Stimulated activated CD8-positive, alpha-beta memory T cell treated with anti-CD3 and anti-CD28 coated beads, Interleukin-15, amount 100 ng/mL, for 4 hours (primary cell): ENCODE results near the gene AGPAT2.

Source experiments
- DNase-seq, 2 donors: peaks; one replicate each; pipeline ENCODE4 v3.0.0-alpha.2; 2020; ENCODE audit warnings: low read depth in 2 of 2

AGPAT2 gene

GRCh38 chr9:136700959-136701667, 13.9 kb upstream of the AGPAT2 start:
- peak; percentile 16 to 30 for DNase-seq

DNA sequence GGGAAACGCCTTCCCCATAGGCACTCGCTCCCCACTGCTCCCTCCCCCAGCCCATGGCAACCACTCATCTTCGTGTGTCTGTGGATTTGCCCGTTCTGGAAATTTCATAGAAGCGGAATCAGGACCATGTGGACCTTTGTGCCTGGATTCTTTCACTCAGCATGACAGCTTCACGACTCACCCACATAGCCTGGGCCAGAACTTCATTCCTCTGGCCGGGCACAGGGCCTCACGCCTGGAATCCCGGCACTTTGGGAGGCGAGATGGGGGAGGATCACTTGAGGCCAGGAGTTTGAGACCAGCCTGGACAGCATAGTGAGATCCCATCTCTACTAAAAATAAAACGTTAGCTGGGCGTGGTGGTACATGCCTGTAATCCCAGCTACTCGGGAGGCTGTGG, 13.0 kb upstream of the AGPAT2 start:
- no peak for DNase-seq

DNA sequence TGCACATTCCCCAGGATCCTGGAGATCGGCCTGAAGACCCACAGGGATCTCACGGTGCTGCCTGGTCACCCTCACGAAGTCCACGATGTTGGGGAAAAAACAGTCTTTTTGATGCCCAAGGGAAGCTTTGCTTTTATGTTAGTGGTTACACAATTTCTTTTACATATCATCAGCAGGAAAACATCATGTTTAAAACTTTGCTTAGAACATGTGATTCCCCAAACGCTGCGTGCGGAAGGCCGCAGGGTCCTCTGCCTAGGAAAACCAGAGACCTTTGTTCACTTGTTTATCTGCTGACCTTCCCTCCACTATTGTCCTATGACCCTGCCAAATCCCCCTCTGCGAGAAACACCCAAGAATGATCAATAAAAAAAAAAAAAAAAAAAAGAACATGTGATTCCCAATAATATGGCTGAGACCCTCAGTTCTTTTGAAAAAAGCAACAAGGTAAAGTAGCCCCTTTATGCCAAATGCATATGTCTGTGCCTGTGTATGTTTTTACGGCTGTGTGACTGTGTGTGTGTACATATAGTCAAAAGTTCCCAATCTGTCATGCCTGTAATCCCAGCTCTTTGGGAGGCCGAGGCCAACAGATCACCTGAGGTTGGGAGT, 11.5 kb upstream of the AGPAT2 start:
- DNase-seq: no peak

DNA sequence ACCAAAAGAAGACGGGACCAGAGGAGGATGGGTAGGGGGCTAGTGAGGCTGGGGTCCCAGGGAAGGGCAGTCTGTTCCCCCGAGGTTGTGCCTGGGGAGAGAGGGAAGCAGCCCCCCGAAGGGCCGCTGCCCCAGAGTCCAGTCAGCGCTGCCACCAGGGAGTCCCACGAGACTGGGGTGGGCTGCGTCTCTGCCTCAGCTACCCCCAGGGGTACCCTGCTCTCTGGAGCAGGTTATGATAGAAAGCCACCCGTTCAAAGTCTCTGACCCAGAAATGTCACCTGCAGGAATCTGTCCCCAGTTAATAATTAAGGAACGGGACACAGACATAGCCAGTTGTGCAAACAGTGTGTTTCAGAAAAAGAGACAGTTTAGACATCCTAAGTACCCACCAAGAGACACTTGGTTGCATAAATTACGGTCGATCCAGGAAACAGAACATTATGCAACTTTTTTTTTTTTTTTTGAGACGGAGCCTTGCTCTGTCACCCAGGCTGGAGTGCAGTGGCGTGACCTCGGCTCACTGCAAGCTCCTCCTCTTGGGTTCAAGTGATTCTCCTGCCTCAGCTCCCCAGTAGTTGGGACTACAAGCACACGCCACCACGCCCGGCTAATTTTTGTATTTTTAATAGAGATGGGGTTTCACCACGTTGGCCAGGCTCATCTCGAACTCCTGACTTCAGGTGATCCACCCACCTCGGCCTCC, 10.7 kb upstream of the AGPAT2 start:
- no peak for DNase-seq

GRCh38 chr9:136697146-136697820, 10.0 kb upstream of the AGPAT2 start:
- no peak for DNase-seq

GRCh38 chr9:136696502-136696901, 9.2 kb upstream of the AGPAT2 start:
- no peak for DNase-seq

DNA sequence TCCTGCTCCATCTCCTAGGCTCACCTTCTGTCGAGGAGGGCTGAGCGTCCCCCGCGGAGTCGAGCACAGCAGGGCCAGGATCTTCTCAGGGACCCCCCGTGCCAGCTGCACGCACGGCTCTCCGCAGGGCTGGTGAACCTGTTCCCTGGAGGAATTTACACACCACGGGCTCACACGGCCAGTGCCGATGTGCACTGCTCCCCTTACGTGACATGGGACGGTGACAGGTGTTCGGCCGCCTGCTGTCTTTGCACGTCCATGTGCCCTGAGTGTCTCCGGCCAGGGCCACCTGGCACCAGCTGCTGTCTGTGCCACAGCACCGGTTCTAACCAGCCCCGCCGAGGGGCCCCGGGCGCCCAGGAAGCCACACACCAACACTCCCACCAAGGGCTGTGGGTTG, 8.7 kb upstream of the AGPAT2 start:
- no peak for DNase-seq

GRCh38 chr9:136695435-136695895, 8.2 kb upstream of the AGPAT2 start:
- no peak for DNase-seq

DNA sequence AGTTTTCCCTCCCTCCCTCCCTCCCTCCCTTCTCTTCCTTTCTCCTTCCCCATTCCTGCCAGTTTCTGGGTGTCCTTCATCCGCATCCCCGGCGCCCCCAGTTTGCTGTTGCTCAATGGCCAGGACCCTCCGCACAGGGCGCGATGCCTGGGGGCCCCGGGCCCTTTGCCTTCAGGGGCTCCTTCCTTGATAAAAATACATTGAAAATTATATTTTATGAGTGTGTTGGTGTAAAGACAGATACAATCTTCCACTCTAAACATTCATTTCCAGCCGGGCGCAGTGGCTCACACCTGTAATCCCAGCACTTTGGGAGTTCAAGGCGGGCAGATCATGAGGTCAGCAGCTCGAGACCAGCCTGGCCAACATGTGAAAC, 7.6 kb upstream of the AGPAT2 start:
- no peak for DNase-seq

DNA sequence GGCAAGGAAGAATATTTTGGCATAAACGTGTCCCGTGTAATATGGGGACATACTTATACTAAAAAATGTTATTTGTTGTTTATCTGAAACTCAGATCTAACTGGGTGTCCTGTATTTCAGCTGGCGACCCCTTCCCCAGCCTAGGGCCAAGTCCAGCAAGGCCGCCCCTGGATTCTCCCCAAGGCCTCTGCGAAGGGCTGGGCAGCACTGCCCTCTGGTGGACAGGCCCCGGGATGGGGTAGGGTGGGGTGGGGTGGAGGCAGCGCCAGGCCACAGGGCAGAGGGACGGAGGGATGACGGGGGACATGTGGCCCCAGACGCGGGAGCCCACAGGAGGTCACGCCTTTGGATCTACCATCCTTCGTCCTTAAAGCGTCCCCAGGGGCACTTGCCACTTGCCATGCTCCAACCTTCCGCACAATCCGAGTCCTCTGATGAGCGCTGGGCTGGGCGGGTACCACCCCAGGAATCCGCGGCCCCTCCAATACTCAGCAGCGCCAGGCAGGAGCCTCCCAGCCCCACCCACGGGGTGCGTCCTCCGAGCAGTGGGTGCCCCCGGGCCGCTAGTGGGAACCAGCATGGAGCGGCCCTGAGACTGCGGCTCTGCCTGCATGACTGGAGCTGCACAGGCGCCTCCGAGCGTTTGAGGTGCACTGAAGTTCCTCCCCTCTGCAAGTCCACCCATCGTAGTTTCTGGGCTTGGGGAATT, 7.1 kb upstream of the AGPAT2 start:
- DNase-seq: no peak

- no peak for DNase-seq
Measured at GRCh38 chr9:136693490-136694162, 6.4 kb upstream of the AGPAT2 start.

- DNase-seq: no peak
Measured at GRCh38 chr9:136693135-136693489, 5.9 kb upstream of the AGPAT2 start.

GRCh38 chr9:136692185-136693134, 5.2 kb upstream of the AGPAT2 start:
- DNase-seq: no peak

- no peak for DNase-seq
Measured at GRCh38 chr9:136691316-136692184, 4.3 kb upstream of the AGPAT2 start.

GRCh38 chr9:136690806-136691261, 3.6 kb upstream of the AGPAT2 start:
- no peak for DNase-seq

GRCh38 chr9:136690104-136690805, 3.0 kb upstream of the AGPAT2 start:
- no peak for DNase-seq

DNA sequence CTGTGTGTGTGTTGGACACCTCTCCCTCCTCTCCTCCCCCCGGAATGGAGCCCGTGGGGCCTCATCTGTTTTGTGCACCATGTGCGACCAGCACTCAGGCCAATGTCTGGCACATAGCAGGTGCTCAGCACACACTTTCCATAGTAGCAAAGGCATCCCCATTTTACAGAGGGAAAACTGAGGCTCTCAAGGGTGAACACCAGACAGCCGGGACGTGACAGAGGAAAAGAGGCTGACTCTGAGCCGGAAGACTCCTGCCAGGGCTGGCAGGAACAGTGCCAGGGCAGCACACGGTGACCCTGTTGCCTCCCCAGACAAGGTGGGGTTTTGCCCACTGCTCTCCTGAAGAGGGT, 1.8 kb upstream of the AGPAT2 start:
- no peak for DNase-seq

DNA sequence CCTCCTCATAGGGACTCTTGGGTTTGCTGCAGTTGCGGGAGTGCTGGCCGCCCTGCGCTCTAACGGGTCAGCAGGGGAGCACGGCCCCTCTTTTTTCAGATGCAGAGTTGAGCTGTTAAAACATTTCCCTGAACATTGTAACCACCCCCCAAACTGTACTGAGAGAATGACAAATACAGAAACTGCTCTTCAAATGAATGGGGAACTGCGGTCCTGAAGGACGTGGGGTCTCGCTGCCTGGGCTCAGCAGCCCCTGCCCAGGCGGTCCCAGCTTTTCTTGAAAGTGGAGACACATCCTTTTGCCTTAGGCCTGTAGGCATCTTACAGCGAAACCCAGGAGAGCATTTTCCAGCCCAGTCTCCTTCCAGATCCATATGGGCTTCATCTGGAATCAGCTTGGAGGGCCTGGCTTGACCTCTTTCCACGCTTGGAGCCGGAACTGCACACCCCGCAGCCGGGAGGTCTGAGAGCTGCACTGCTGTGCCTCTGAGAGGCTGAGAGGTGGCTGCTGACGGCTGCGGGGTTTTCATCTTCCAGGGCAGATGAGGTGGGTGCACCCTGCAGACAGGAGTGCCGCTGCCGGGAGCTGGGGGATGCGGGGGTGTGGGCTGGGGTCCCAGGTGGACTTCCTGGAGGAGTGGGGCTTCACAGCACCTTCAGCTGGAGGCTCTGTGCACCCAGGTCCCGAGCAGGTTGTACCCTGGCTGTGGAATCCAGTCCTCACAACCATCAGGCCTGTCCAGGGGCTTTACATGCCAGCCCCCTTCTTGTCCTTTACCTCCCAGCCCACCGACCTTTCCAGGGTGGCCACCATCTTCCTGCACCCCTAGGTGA, 1.2 kb upstream of the AGPAT2 start:
- DNase-seq: no peak
